GM23338 (cell line): Measurements from ENCODE around the gene GDPD1.

Experiments used
- CREB1 ChIP-seq: fragments of 250-450 bp; sonication (Bioruptor Pico); IDR thresholded peaks from 2 replicates; pipeline ENCODE4 v1.5.0; 2020; ENCODE audit warnings: low read depth, mild to moderate bottlenecking, moderate library complexity
- CTCF ChIP-seq, 2 experiments: fragments of 200-600 bp in 1 of 2; sonication (generic) in 1 of 2; conservative IDR thresholded peaks; 2 replicates each; pipeline versions ENCODE4 v1.5.1 to v1.6.1; 2016 to 2017; ENCODE audit warnings: antibody characterized with exemption in 2 of 2, low read depth in 2 of 2, mild to moderate bottlenecking in 2 of 2, moderate library complexity in 1 of 2
- ETS1 ChIP-seq: IDR thresholded peaks from 2 replicates; pipeline ENCODE4 v1.6.1; 2016; ENCODE audit warnings: antibody characterized with exemption
- EZH2 ChIP-seq: fragments of 200-600 bp; sonication (generic); IDR thresholded peaks from one replicate; pipeline ENCODE4 v1.8.0; 2017; ENCODE audit warnings: antibody characterized with exemption, mild to moderate bottlenecking, low read depth; ENCODE audit not compliant: unreplicated experiment
- EZH2phosphoT487 ChIP-seq: fragments of 200-600 bp; sonication (generic); IDR thresholded peaks from one replicate; pipeline ENCODE4 v1.8.1; 2018; ENCODE audit warnings: antibody characterized with exemption; ENCODE audit not compliant: unreplicated experiment
- JUNB ChIP-seq: IDR thresholded peaks from one replicate; pipeline ENCODE4 v1.6.1; 2016; ENCODE audit warnings: antibody characterized with exemption; ENCODE audit not compliant: unreplicated experiment
- NANOG ChIP-seq: IDR thresholded peaks from 2 replicates; pipeline ENCODE4 v1.6.1; 2016; ENCODE audit warnings: antibody characterized with exemption, borderline replicate concordance
- POLR2AphosphoS5 ChIP-seq: IDR thresholded peaks from 2 replicates; pipeline ENCODE4 v1.6.1; 2016; ENCODE audit warnings: antibody characterized with exemption, low read depth
- STAT1 ChIP-seq: IDR thresholded peaks from one replicate; pipeline ENCODE4 v1.6.1; 2016; ENCODE audit warnings: antibody characterized with exemption; ENCODE audit not compliant: unreplicated experiment
- ZNF331 ChIP-seq: fragments of 250-450 bp; sonication (Bioruptor Pico); IDR thresholded peaks from 2 replicates; pipeline ENCODE4 v1.5.0; 2020; ENCODE audit warnings: low read depth, mild to moderate bottlenecking, moderate library complexity
- TF ChIP-seq, protein P1 (sequence below): IDR thresholded peaks from one replicate; pipeline ENCODE4 v1.6.1; 2018; ENCODE audit warnings: antibody characterized with exemption; ENCODE audit not compliant: unreplicated experiment

DNA sequence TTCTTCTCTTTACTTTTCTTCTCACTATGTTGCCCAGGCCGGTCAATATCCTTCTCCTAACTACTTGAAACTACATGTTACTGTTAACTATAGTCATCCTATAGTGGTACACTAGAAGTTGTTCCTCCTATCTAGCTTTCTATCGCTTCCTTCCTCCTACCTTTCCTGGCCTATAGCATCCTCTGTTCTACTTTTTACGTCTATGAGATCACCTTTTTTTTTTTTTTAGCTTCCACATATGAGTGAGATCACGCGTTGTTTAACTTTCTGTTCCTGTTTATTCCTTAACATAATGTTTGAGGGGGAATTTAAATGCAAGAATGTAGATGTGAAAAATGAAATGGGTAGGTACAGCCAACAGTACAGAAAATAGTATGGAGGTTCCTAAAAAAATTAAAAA is 80.6 kb downstream of the GDPD1 start:
- TF ChIP-seq CTCF (conservative IDR thresholded peaks at IDR 0.05; ENCODE audit: low read depth in 2 of 2): no peak
- TF ChIP-seq STAT1: no peak
- no peak for TF ChIP-seq EZH2
- no peak for TF ChIP-seq POLR2AphosphoS5
- TF ChIP-seq JUNB: no peak
- TF ChIP-seq CREB1 (CRISPR knock-in tag): no peak
- TF ChIP-seq, protein P1, sequence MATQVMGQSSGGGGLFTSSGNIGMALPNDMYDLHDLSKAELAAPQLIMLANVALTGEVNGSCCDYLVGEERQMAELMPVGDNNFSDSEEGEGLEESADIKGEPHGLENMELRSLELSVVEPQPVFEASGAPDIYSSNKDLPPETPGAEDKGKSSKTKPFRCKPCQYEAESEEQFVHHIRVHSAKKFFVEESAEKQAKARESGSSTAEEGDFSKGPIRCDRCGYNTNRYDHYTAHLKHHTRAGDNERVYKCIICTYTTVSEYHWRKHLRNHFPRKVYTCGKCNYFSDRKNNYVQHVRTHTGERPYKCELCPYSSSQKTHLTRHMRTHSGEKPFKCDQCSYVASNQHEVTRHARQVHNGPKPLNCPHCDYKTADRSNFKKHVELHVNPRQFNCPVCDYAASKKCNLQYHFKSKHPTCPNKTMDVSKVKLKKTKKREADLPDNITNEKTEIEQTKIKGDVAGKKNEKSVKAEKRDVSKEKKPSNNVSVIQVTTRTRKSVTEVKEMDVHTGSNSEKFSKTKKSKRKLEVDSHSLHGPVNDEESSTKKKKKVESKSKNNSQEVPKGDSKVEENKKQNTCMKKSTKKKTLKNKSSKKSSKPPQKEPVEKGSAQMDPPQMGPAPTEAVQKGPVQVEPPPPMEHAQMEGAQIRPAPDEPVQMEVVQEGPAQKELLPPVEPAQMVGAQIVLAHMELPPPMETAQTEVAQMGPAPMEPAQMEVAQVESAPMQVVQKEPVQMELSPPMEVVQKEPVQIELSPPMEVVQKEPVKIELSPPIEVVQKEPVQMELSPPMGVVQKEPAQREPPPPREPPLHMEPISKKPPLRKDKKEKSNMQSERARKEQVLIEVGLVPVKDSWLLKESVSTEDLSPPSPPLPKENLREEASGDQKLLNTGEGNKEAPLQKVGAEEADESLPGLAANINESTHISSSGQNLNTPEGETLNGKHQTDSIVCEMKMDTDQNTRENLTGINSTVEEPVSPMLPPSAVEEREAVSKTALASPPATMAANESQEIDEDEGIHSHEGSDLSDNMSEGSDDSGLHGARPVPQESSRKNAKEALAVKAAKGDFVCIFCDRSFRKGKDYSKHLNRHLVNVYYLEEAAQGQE: no peak
- TF ChIP-seq ZNF331 (CRISPR knock-in tag): no peak
- TF ChIP-seq EZH2phosphoT487: no peak
- TF ChIP-seq ETS1: no peak
- no peak for TF ChIP-seq NANOG
